Activated T-cell treated with anti-CD3 and anti-CD28 coated beads, Interleukin-2, amount 50 U/mL, for 48 hours (primary cell): ENCODE measurements around the gene CPNE7.

Experiments used
- DNase-seq, 2 experiments: peaks; one replicate each; pipeline ENCODE4 v3.0.0-alpha.2; 2020

CPNE7 gene

DNA sequence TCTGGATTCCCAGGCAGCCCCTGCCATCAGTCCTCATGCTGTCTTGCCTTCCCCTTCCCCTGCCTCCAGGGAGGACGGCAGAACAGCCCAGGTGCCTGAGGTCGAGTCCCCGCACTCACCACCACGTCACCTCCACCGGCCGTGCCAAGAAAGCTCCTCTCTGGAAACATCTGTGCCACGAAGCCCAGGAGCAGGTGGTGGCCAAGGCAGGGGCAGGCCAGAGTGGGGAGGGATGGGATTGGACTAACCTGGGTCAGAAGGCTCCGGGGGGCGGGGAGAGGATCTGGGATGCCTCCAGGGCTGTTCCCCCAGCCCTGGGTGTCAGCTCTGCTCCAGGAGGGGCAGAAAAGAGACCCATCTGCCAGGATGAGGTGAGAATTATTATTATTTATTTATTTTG lies 30.4 kb downstream of the CPNE7 start:
- DNase-seq: no peak

- no peak for DNase-seq
Measured at GRCh38 chr16:89607453-89607852, 31.9 kb downstream of the CPNE7 start.

DNA sequence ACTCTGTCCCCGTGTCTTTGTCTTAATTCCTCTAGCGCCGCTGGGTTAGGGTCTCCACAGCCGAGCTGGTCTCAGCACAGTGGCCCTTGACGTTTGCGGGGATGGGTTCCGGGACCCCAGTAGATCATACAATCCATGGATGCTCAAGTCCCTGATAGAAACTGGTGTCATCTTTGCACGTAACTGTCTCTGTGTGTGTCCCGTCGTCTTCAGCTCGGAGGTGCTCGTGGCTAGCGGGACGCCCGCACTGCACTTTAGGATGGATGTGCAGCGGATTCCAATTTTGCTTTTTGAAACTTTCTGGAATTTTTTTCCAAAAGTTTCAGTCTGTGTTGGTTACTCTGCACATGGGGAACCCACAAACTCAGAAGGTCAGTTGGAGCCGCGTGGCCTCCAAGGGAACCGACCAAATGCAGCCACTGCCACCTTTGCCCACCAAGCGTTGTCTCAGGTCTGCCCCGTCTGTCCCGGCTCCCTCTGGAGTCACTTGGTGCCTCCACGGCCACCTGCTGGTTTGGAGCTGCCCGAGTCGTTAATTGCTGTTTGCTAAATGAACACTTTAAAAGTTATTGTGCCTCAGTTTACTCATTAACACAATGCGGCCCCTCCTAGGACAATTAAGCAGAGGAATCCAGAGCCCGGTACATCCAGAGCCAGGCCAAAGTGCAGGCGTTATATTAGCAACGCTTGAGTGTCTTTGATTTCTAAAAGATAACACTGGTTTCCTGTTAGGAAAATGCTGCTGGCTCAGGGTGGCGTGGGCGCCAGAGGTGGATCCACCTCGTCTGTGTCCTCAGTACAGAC lies 32.6 kb downstream of the CPNE7 start:
- DNase-seq: no peak

DNA sequence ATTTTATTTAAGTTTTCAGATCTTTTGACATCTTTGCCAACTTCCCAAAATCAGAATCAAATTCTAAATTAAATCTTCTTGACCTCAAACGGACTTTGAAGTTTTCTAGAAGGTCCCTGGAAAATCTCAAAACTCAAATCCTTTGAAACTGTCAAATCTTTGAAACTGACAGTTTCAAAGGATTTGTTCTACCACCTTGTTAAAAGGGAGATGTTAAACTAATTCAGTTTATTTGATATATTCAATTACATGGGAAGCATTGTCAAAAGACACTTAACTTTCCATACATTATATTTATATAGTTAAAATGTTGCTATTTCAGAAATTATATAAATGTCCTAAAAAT lies 34.5 kb downstream of the CPNE7 start:
- no peak for DNase-seq

GRCh38 chr16:89612415-89613166 lies 37.0 kb downstream of the CPNE7 start:
- DNase-seq: no peak

DNA sequence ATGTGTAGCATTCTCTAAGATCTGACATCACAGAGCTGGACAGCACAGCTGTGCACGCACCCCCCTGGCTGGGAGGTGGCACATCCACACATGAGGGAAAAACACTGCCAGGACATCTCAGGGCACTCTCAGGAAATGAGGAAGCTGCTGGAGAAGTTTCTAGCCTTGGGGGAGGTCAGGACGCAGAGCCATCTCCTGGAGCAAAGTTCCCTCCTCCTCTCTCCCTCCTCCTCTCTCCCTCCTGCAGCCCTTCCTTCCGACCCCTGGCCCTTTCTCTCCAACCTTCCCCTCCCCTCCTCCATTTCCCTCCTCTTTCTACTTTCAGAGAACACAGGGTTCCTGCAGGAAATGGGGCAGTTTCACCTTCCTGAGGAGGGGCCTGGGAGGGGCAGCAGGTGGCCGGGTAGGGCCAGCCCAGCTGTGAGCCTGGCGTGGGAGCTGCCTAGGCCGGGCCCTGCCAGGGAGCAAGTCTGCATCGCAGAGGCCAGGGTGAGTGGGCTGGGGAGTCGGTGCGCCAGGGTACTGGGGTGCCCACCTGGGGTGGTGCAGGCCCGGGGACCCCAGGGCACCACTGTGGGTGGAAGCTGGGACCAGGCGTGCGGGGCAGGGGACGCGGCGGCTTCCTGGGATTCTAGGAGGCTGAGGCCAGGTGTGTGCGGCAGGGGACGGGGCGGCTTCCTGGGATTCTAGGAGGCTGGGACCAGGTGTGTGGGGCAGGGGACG lies 37.8 kb downstream of the CPNE7 start, which contains the start of gene DPEP1:
TSS of gene DPEP1 (plus strand) at position 412 of the 723 bp plus-strand sequence. CDS start 16,769 bp downstream, outside the sequence.
- no peak for DNase-seq

DNA sequence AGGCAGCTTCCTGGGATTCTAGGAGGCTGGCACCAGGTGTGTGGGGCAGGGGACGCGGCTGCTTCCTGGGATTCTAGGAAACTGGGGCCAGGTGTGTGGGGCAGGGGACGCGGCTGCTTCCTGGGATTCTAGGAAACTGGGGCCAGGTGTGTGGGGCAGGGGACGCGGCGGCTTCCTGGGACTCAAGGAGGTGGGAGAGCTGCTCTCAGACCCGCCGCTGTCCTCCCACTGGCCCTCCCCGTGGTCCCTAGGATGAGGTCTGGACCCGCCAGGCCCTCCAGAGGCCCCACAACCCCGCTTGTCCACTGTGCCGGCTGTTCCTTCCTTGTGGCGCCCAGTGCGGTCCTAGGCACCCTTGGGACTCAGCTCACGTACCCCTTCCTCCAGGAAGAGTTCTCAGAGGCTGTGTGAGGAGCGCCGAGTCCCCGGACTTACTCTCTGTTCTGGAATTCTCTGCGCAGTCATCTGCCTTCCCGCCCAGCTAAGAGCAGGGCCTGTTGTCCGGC lies 38.4 kb downstream of the CPNE7 start:
- DNase-seq: no peak

DNA sequence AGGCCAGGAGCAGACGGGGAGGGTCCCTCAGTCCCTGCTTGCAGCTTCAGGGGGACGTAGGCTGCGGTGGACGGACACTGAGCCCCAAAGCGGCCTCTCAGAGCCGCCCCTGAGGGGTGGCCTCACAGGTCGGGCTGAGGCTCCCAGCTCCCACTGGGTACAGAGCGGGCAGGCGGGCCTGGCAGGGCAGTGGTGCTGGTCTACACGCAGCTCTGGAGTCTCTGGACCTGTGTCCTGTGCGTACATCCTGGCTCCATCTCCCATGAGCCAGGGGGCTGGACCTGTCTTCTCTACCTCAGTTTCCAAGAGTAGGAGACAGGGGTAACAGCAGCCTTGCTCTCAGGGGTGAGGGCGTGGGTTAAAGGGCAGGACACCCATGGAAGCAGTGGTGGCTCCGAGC lies 39.6 kb downstream of the CPNE7 start:
- no peak for DNase-seq

DNA sequence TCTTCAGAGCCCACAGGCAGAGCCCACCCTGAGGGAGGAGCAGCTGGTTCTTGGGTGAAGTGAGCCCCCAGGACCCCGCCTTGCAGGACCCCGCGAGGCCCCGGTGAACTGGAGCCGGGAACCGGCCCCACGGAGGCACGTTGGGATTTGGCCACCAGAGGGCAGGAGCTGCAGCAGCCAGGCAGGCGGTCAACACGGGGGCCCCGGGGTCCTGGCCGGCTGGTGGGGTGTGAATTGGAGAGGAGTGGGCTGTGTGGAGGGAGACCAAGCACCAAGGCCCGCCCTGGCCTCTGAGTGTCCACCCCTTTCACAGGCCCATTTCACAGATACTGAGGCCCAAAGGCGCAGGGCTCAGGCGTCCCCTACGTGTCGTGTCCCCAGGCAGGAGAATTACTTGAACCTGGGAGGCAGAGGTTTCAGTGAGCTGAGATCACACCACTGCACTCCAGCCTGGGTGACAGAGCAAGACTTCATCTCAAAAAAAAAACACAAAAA lies 40.1 kb downstream of the CPNE7 start:
- DNase-seq: peak; percentile 60 to 71

- DNase-seq: no peak
Measured at GRCh38 chr16:89616623-89617022, 41.1 kb downstream of the CPNE7 start.

- no peak for DNase-seq
Measured at GRCh38 chr16:89617036-89617435, 41.5 kb downstream of the CPNE7 start.

GRCh38 chr16:89618109-89618998 lies 42.8 kb downstream of the CPNE7 start:
- no peak for DNase-seq

GRCh38 chr16:89619840-89620239 lies 44.3 kb downstream of the CPNE7 start:
- no peak for DNase-seq

GRCh38 chr16:89620406-89620841 lies 44.9 kb downstream of the CPNE7 start:
- DNase-seq: no peak

GRCh38 chr16:89621136-89621697 lies 45.7 kb downstream of the CPNE7 start:
- DNase-seq: no peak

- DNase-seq: no peak
Measured at GRCh38 chr16:89621698-89622409, 46.3 kb downstream of the CPNE7 start.

- no peak for DNase-seq
Measured at GRCh38 chr16:89623511-89624261, 48.1 kb downstream of the CPNE7 start.

DNA sequence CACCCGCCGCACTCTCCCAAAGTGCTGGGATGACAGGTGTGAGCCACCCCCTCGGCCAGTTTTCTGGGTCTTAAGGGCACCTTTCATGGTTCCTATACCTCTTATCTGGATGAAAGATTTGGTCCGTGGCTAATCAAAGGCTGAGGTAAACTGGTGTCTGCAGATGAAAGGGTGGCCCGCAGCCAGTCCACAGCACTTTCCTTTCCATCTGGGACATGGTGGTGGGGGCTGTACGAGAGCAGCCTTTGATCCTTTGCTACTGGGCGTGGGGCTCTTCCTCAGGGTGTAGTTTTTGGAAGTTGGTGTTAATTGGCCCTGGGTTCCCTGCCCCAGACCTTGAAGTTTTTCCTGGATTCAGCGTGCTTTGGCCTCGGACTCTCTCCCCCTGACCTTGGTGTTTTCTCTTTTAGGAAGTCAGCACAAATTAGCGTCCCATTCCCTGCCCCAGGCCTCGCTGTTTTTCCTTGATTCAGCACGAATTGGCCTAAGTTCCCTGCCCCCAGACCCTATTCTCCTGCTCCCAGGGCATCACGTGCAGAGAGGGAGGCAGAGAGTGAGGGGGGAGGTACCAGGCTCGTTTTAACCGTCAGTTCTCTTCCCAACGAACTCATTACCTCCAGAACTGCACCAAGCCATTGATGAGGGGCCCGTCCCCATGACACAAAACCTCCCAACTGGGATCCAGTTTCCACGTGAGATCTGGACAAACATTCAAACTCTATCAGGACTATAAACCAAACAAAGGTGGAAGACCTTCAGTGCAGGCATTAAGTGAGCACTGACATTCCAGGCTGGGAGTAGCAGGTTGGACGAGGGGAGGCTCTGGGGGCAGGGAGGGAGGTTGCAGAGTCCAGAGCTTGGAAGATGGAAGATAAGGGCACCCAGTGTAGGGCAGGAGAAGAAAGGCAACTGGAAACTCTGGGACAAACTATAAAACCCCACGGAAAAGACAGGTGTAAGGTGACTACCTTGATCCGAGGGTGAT lies 49.5 kb downstream of the CPNE7 start:
- no peak for DNase-seq
